Esophagus muscularis mucosa (tissue), 3 donors: ENCODE results near the gene SLC15A1.

Experiments used
- POLR2A ChIP-seq: fragments of 450-650 bp; IDR thresholded peaks from one replicate; pipeline ENCODE4 v1.6.1; 2017; ENCODE audit warnings: antibody characterized with exemption, moderate library complexity, mild to moderate bottlenecking, low read depth
- TF ChIP-seq, protein P1 (sequence below), 3 experiments: fragments of 200-600 bp in 2 of 3; fragments of 450-650 bp in 1 of 3; sonication (generic) in 2 of 3; IDR thresholded peaks; one replicate each; pipeline ENCODE4 v1.5.1; 2017 to 2019; ENCODE audit warnings: antibody characterized with exemption in 3 of 3, mild to moderate bottlenecking in 2 of 3, moderate library complexity in 1 of 3

GRCh38 chr13:98751861-98752466, 508 bp downstream of the SLC15A1 start:
- TF ChIP-seq, protein P1, sequence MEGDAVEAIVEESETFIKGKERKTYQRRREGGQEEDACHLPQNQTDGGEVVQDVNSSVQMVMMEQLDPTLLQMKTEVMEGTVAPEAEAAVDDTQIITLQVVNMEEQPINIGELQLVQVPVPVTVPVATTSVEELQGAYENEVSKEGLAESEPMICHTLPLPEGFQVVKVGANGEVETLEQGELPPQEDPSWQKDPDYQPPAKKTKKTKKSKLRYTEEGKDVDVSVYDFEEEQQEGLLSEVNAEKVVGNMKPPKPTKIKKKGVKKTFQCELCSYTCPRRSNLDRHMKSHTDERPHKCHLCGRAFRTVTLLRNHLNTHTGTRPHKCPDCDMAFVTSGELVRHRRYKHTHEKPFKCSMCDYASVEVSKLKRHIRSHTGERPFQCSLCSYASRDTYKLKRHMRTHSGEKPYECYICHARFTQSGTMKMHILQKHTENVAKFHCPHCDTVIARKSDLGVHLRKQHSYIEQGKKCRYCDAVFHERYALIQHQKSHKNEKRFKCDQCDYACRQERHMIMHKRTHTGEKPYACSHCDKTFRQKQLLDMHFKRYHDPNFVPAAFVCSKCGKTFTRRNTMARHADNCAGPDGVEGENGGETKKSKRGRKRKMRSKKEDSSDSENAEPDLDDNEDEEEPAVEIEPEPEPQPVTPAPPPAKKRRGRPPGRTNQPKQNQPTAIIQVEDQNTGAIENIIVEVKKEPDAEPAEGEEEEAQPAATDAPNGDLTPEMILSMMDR (IDR thresholded peaks at IDR 0.05) = no peak
- no peak for TF ChIP-seq POLR2A
